Measurements from ENCODE around the gene ZNF639.

- TF ChIP-seq CTCF (IDR thresholded peaks at IDR 0.05) = no peak
- no peak for TF ChIP-seq POLR2A (IDR thresholded peaks at IDR 0.05)
Measured at GRCh38 chr3:179308001-179308400, 14.8 kb upstream of the ZNF639 start.

All from heart left ventricle (tissue), 13 donors.